Fibroblast of villous mesenchyme (primary cell): ENCODE results near the gene CDK10. TPM values are rescaled to one million over a fixed set of nuclear protein-coding genes. Genes with fewer than 3 reads are reported as not detected.
"Not testable (repeated sequence)": the region's sequence is repeated elsewhere in the genome, so short reads cannot be mapped to it uniquely, and the experiment has no call there.

ENCODE experiments used
- DNase-seq: peaks from one replicate; pipeline ENCODE4 v3.0.0-alpha.2; 2010; ENCODE audit warnings: low read depth
- H3K4me3 ChIP-seq: 2 replicates; pipeline ENCODE4 v1.5.1; 2011; ENCODE audit warnings: low read depth, mild to moderate bottlenecking, low read length
- CTCF ChIP-seq: IDR thresholded peaks from 2 replicates; pipeline ENCODE4 v1.5.1; 2012; ENCODE audit warnings: low read depth, mild to moderate bottlenecking, low read length; ENCODE audit not compliant: insufficient read depth
- total RNA-seq: library from RNA; depleted of rRNA; stranded (reverse); fragments of >200 nt; gene quantifications from 2 replicates; pipeline ENCODE4 v1.2.3, GENCODE V29; 2012

Gene CDK10
- total RNA-seq, 1 donor, result 51.0 TPM

- DNase-seq, result no peak
- no peak overlapping the region for H3K4me3 ChIP-seq
- no peak for TF ChIP-seq CTCF
Measured at GRCh38 chr16:89655062-89655643, 31.3 kb upstream of the CDK10 start.

- H3K4me3 ChIP-seq, result peak overlapping the region; percentile 98
- no peak for DNase-seq
- no peak for TF ChIP-seq CTCF
Measured at GRCh38 chr16:89656435-89657121, 29.9 kb upstream of the CDK10 start.

- TF ChIP-seq CTCF, result no peak
- peak; percentile 85 for DNase-seq
- peak within 1 kb of the TSS; percentile 98 for H3K4me3 ChIP-seq
Measured at GRCh38 chr16:89657442-89658220, 28.9 kb upstream of the CDK10 start, which contains the start of the genes CHMP1A and SPATA33. TSS of gene CHMP1A (minus strand) at chr16:89657708. CDS start at chr16:89657588, 120 bp downstream. TSS of gene SPATA33 (plus strand) at chr16:89657836. CDS start at chr16:89657912, 76 bp downstream.

- DNase-seq, result peak; percentile 18
- H3K4me3 ChIP-seq, result peak overlapping the region; percentile 98
- TF ChIP-seq CTCF, result no peak
Measured at GRCh38 chr16:89658221-89658879, 28.1 kb upstream of the CDK10 start.

GRCh38 chr16:89660146-89660545 is 26.3 kb upstream of the CDK10 start:
- DNase-seq, result no peak
- TF ChIP-seq CTCF, result no peak
- H3K4me3 ChIP-seq, result no peak overlapping the region

GRCh38 chr16:89661215-89661614 is 25.3 kb upstream of the CDK10 start:
- no peak for TF ChIP-seq CTCF
- DNase-seq, result no peak
- no peak overlapping the region for H3K4me3 ChIP-seq

GRCh38 chr16:89664238-89664637 is 22.3 kb upstream of the CDK10 start:
- H3K4me3 ChIP-seq, DNase-seq: not testable (repeated sequence)
